Stimulated activated CD8-positive, alpha-beta memory T cell treated with anti-CD3 and anti-CD28 coated beads, Interleukin-15, amount 100 ng/mL, for 4 hours (primary cell): ENCODE results near the gene ATF7IP2.

Source experiments
- DNase-seq, 2 donors: peaks; one replicate each; pipeline ENCODE4 v3.0.0-alpha.2; 2020; ENCODE audit warnings: low read depth in 2 of 2

The ATF7IP2 gene

GRCh38 chr16:10511829-10512228 lies 126.0 kb downstream of the ATF7IP2 start:
- no peak for DNase-seq

- no peak for DNase-seq
Observed at GRCh38 chr16:10514369-10515055, 128.7 kb downstream of the ATF7IP2 start.

- no peak for DNase-seq
Observed at GRCh38 chr16:10517868-10518267, 132.0 kb downstream of the ATF7IP2 start.

- no peak for DNase-seq
Observed at GRCh38 chr16:10518479-10519041, 132.7 kb downstream of the ATF7IP2 start.

GRCh38 chr16:10519297-10519696 lies 133.4 kb downstream of the ATF7IP2 start:
- no peak for DNase-seq

- DNase-seq, result no peak
Observed at GRCh38 chr16:10519929-10520868, 134.3 kb downstream of the ATF7IP2 start.

- DNase-seq, result no peak
Observed at GRCh38 chr16:10520869-10521578, 135.2 kb downstream of the ATF7IP2 start.

GRCh38 chr16:10521681-10522274 lies 135.9 kb downstream of the ATF7IP2 start:
- DNase-seq, result no peak

- DNase-seq, result no peak
Observed at GRCh38 chr16:10522966-10523365, 137.1 kb downstream of the ATF7IP2 start.

- no peak for DNase-seq
Observed at GRCh38 chr16:10525214-10525825, 139.5 kb downstream of the ATF7IP2 start.

GRCh38 chr16:10526962-10527361 lies 141.1 kb downstream of the ATF7IP2 start:
- DNase-seq, result no peak

GRCh38 chr16:10528635-10529034 lies 142.8 kb downstream of the ATF7IP2 start:
- no peak for DNase-seq

GRCh38 chr16:10529895-10530669 lies 144.2 kb downstream of the ATF7IP2 start:
- DNase-seq, result no peak

GRCh38 chr16:10530685-10531084 lies 144.8 kb downstream of the ATF7IP2 start:
- no peak for DNase-seq

- no peak for DNase-seq
Observed at GRCh38 chr16:10531582-10531981, 145.7 kb downstream of the ATF7IP2 start.
